Measurements from ENCODE around the gene LRRN2.

LRRN2 gene

GRCh38 chr1:204588826-204589225 lies 96.7 kb downstream of the LRRN2 start:
- Histone ChIP-seq H3K36me3 (ENCODE audit: insufficient read depth, insufficient read length, low read length) (no peaks in the 10 kb centered on the region), H3K9ac (ENCODE audit: insufficient read length, low read depth) (no peak overlapping the region), H3K9me3 (ENCODE audit: insufficient read depth, low read length) (no peaks in the 10 kb centered on the region), H3K27me3 (ENCODE audit: insufficient read depth, insufficient read length) (no peaks in the 10 kb centered on the region), H3K4me1 (ENCODE audit: insufficient read depth, insufficient read length) (peaks cover 17% of the 10 kb centered on the region), H3K4me3 (ENCODE audit: insufficient read length, low read depth) (no peak overlapping the region)
- no peak for DNase-seq (ENCODE audit: low read depth, low spot score)
- no peak for TF ChIP-seq SUZ12 (IDR thresholded peaks at IDR 0.05; ENCODE audit: extremely low read depth, insufficient read depth, insufficient read length)
- no peak for TF ChIP-seq ZNF274 (IDR thresholded peaks at IDR 0.05; ENCODE audit: low read depth, low read length)
- TF ChIP-seq YY1 (IDR thresholded peaks at IDR 0.05; ENCODE audit: insufficient read depth, insufficient read length), result no peak

DNA sequence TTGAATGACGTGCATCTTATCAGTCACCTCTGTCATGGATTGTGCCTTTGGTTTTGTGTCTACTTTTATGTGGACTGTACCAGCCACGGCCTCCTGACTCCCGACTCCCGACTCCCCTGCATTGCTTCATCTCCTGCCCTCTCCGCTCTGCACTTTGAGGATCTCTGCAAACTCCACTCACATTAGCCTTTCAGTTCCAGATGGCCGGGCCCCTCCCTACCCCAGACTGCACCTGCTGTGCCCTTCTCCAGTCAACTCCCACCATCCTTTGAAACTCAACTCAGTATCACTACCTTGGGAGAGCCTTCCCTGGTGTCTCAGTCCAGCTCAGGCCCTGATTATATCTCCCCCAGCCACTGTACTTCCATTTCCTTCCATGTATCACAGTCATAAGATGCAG lies 97.9 kb downstream of the LRRN2 start:
- Histone ChIP-seq H3K9me3 (ENCODE audit: insufficient read depth, low read length) (no peaks in the 10 kb centered on the region), H3K9ac (ENCODE audit: insufficient read length, low read depth) (no peak overlapping the region), H3K4me3 (ENCODE audit: insufficient read length, low read depth) (no peak overlapping the region), H3K36me3 (ENCODE audit: insufficient read depth, insufficient read length, low read length) (no peaks in the 10 kb centered on the region), H3K27me3 (ENCODE audit: insufficient read depth, insufficient read length) (no peaks in the 10 kb centered on the region), H3K4me1 (ENCODE audit: insufficient read depth, insufficient read length) (peaks cover 17% of the 10 kb centered on the region)
- TF ChIP-seq YY1 (IDR thresholded peaks at IDR 0.05; ENCODE audit: insufficient read depth, insufficient read length) (no peak), ZNF274 (IDR thresholded peaks at IDR 0.05; ENCODE audit: low read depth, low read length) (no peak), SUZ12 (IDR thresholded peaks at IDR 0.05; ENCODE audit: extremely low read depth, insufficient read depth, insufficient read length) (no peak)
- no peak for DNase-seq (ENCODE audit: low read depth, low spot score)

DNA sequence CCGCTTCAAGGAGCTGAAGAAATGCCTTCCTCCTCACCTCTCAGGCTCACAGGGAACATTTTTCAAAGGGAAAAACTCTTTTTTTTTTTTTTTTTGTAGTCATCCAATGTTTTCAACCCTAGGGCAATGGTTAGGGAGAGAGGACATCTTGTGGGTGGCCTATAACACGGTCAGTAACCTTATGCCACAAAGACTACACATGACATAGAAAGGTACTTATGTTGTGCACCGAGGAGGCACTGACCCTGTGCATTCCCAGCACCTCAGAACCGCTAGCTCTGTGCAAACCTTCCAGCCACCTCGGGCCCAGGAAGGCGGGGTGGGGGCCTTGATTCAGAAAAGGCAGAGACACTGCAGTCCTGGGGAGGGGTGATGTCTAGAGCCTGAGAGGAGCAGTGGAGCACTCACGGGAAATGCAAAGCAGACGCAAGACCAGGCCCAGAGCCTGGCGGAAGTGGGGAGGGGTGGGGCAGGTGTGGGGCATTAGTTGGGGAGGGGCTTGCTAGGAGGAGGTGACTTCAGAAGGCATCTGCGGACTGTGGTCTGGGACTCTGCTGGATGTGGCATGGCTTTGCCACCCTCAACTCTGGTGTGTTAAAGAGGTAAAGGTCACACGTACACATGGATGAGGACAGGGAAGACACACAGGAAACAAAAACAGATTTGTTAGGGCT lies 100.7 kb downstream of the LRRN2 start:
- no peaks in the 10 kb centered on the region for H3K9me3 ChIP-seq (ENCODE audit: insufficient read depth, low read length)
- H3K36me3 ChIP-seq (ENCODE audit: insufficient read depth, insufficient read length, low read length), result no peaks in the 10 kb centered on the region
- H3K4me1 ChIP-seq (ENCODE audit: insufficient read depth, insufficient read length), result peaks cover 17% of the 10 kb centered on the region
- H3K9ac ChIP-seq (ENCODE audit: insufficient read length, low read depth), result no peak overlapping the region
- TF ChIP-seq YY1 (IDR thresholded peaks at IDR 0.05; ENCODE audit: insufficient read depth, insufficient read length), result no peak
- TF ChIP-seq SUZ12 (IDR thresholded peaks at IDR 0.05; ENCODE audit: extremely low read depth, insufficient read depth, insufficient read length), result no peak
- no peak for TF ChIP-seq ZNF274 (IDR thresholded peaks at IDR 0.05; ENCODE audit: low read depth, low read length)
- no peak overlapping the region for H3K4me3 ChIP-seq (ENCODE audit: insufficient read length, low read depth)
- no peak for DNase-seq (ENCODE audit: low read depth, low spot score)
- no peaks in the 10 kb centered on the region for H3K27me3 ChIP-seq (ENCODE audit: insufficient read depth, insufficient read length)

DNA sequence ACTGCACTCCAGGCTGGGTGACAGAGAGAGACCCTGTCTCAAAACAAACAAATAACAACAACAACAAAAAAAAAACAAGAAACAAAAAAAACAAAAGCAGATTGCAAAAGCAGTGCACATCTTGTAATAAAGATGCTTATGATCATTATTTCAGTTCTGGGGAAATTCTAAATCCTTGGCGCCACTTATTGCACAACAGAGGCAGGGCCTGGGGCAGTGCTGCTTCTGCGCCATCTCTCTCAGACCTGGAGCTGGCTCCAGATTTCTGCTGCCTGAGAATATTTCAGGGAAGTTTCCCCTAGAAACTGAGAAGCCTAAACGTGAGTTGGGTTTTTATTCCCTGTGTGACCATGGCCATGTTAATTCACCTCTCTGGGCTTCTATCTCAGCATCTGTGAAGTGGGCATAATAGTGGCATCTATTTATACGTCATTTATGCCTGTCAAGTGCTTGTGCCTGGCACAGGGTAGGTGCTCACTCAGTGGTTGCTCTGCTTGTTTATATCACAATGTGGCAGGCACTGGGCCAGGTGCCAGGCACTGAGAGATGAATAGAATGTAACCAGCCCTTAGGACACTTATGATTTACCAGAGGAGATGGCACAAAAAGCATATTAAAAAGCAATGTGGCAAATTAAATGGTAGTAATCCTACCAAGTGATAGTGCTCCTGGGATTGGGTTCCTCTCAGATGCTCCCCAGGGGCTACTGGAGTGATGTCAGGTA lies 101.5 kb downstream of the LRRN2 start:
- Histone ChIP-seq H3K4me1 (ENCODE audit: insufficient read depth, insufficient read length) (peaks cover 12% of the 10 kb centered on the region), H3K9ac (ENCODE audit: insufficient read length, low read depth) (no peak overlapping the region), H3K27me3 (ENCODE audit: insufficient read depth, insufficient read length) (no peaks in the 10 kb centered on the region), H3K4me3 (ENCODE audit: insufficient read length, low read depth) (no peak overlapping the region), H3K9me3 (ENCODE audit: insufficient read depth, low read length) (no peaks in the 10 kb centered on the region), H3K36me3 (ENCODE audit: insufficient read depth, insufficient read length, low read length) (no peaks in the 10 kb centered on the region)
- no peak for DNase-seq (ENCODE audit: low read depth, low spot score)
- TF ChIP-seq SUZ12 (IDR thresholded peaks at IDR 0.05; ENCODE audit: extremely low read depth, insufficient read depth, insufficient read length) (no peak), YY1 (IDR thresholded peaks at IDR 0.05; ENCODE audit: insufficient read depth, insufficient read length) (no peak), ZNF274 (IDR thresholded peaks at IDR 0.05; ENCODE audit: low read depth, low read length) (no peak)

GRCh38 chr1:204581759-204582158 lies 103.8 kb downstream of the LRRN2 start:
- H3K4me3 ChIP-seq (ENCODE audit: insufficient read length, low read depth), result no peak overlapping the region
- H3K9me3 ChIP-seq (ENCODE audit: insufficient read depth, low read length), result no peaks in the 10 kb centered on the region
- H3K36me3 ChIP-seq (ENCODE audit: insufficient read depth, insufficient read length, low read length), result no peaks in the 10 kb centered on the region
- no peaks in the 10 kb centered on the region for H3K27me3 ChIP-seq (ENCODE audit: insufficient read depth, insufficient read length)
- no peak for DNase-seq (ENCODE audit: low read depth, low spot score)
- H3K9ac ChIP-seq (ENCODE audit: insufficient read length, low read depth), result no peak overlapping the region
- TF ChIP-seq YY1 (IDR thresholded peaks at IDR 0.05; ENCODE audit: insufficient read depth, insufficient read length) (no peak), SUZ12 (IDR thresholded peaks at IDR 0.05; ENCODE audit: extremely low read depth, insufficient read depth, insufficient read length) (no peak), ZNF274 (IDR thresholded peaks at IDR 0.05; ENCODE audit: low read depth, low read length) (no peak)
- H3K4me1 ChIP-seq (ENCODE audit: insufficient read depth, insufficient read length), result peaks cover 14% of the 10 kb centered on the region

- TF ChIP-seq SUZ12 (IDR thresholded peaks at IDR 0.05; ENCODE audit: extremely low read depth, insufficient read depth, insufficient read length) (no peak), YY1 (IDR thresholded peaks at IDR 0.05; ENCODE audit: insufficient read depth, insufficient read length) (no peak), ZNF274 (IDR thresholded peaks at IDR 0.05; ENCODE audit: low read depth, low read length) (no peak)
- Histone ChIP-seq H3K36me3 (ENCODE audit: insufficient read depth, insufficient read length, low read length) (no peaks in the 10 kb centered on the region), H3K4me1 (ENCODE audit: insufficient read depth, insufficient read length) (peaks cover 20% of the 10 kb centered on the region)
Observed at GRCh38 chr1:204580862-204581261, 104.7 kb downstream of the LRRN2 start.

DNA sequence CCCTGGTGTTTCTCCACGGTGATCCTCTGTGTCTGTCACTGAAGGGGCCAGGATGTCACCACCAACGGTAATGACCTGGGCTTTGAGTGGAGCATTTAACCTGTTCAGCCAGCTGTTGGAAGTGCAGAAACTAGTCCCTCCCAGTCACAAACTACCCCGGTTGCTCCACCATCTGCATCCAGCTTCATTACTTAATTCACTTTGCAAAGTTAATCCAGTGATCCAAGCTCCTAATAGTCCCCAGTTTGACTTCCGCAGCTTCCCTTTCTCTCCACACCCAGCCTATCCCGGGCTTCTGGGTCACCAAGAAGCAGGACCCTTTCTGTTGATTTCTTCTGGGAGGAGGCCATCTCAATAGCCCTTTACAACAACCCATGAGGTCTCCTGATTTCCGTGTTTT lies 105.9 kb downstream of the LRRN2 start:
- Histone ChIP-seq H3K9ac (ENCODE audit: insufficient read length, low read depth) (no peak overlapping the region), H3K27me3 (ENCODE audit: insufficient read depth, insufficient read length) (no peaks in the 10 kb centered on the region), H3K9me3 (ENCODE audit: insufficient read depth, low read length) (no peaks in the 10 kb centered on the region), H3K4me3 (ENCODE audit: insufficient read length, low read depth) (no peak overlapping the region), H3K36me3 (ENCODE audit: insufficient read depth, insufficient read length, low read length) (no peaks in the 10 kb centered on the region), H3K4me1 (ENCODE audit: insufficient read depth, insufficient read length) (peaks cover 23% of the 10 kb centered on the region)
- no peak for DNase-seq (ENCODE audit: low read depth, low spot score)
- TF ChIP-seq YY1 (IDR thresholded peaks at IDR 0.05; ENCODE audit: insufficient read depth, insufficient read length) (no peak), SUZ12 (IDR thresholded peaks at IDR 0.05; ENCODE audit: extremely low read depth, insufficient read depth, insufficient read length) (no peak), ZNF274 (IDR thresholded peaks at IDR 0.05; ENCODE audit: low read depth, low read length) (no peak)

More at GRCh38 chr1:204580862-204581261, 104.7 kb downstream of the LRRN2 start:
- no peak overlapping the region for H3K4me3 ChIP-seq (ENCODE audit: insufficient read length, low read depth)
- no peaks in the 10 kb centered on the region for H3K9me3 ChIP-seq (ENCODE audit: insufficient read depth, low read length)
- no peaks in the 10 kb centered on the region for H3K27me3 ChIP-seq (ENCODE audit: insufficient read depth, insufficient read length)
- H3K9ac ChIP-seq (ENCODE audit: insufficient read length, low read depth), result no peak overlapping the region
- DNase-seq (ENCODE audit: low read depth, low spot score), result no peak

All from NT2/D1 (cell line).